ENCODE results near the gene COPS6. TPM values are rescaled to one million over a fixed set of nuclear protein-coding genes. Genes with fewer than 3 reads are reported as not detected.
A peak's percentile ranks its signal among the peaks of the same experiment; 100 is the strongest.
"Not testable (repeated sequence)": the region's sequence is repeated elsewhere in the genome, so short reads cannot be mapped to it uniquely, and the experiment has no call there.

Gene COPS6
- total RNA-seq, 1 donor from 2014 or later: 57.4 TPM

DNA sequence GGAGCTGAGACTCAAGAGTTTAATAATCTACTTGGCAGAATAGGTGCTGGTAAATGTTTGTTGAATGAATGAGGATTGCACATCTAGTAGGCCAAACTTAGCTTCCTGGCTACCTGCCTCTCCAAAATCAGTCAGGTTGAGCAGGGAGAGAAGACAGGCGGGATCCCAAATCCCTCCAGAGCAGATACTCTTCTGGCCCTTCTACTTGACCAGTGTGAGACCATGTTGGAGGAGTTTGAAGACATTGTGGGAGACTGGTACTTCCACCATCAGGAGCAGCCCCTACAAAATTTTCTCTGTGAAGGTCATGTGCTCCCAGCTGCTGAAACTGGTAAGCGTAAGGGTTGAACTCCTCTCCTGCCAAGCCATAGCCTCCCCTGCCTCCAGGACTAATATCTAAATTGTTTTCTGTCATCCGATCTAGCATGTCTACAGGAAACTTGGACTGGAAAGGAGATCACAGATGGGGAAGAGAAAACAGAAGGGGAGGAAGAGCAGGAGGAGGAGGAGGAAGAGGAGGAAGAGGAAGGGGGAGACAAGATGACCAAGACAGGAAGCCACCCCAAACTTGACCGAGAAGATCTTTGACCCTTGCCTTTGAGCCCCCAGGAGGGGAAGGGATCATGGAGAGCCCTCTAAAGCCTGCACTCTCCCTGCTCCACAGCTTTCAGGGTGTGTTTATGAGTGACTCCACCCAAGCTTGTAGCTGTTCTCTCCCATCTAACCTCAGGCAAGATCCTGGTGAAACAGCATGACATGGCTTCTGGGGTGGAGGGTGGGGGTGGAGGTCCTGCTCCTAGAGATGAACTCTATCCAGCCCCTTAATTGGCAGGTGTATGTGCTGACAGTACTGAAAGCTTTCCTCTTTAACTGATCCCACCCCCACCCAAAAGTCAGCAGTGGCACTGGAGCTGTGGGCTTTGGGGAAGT, 35.8 kb downstream of the COPS6 start:
- H3K27ac ChIP-seq (ENCODE audit: low read depth, low read length): no peak overlapping the region
- no peaks in the 10 kb centered on the region for H3K27me3 ChIP-seq (ENCODE audit: control insufficient read depth in 3 of 3, insufficient read depth in 3 of 3, low read length in 3 of 3)
- H3K4me1 ChIP-seq (ENCODE audit: control insufficient read depth in 3 of 3, insufficient read depth in 3 of 3, low read length in 3 of 3): peaks cover 27 to 53% (median 29%) of the 10 kb centered on the region in 3 donors
- H3K36me3 ChIP-seq (ENCODE audit: control insufficient read depth in 3 of 3, insufficient read depth in 3 of 3, low read length in 3 of 3): peaks cover 0 to 4% (median 3%) of the 10 kb centered on the region in 3 donors
- no peaks in the 10 kb centered on the region for H3K9me3 ChIP-seq (ENCODE audit: control insufficient read depth in 3 of 3, low read length in 3 of 3)
- H3K9ac ChIP-seq (ENCODE audit: low read depth in 1 of 3, low read length in 3 of 3): no peak overlapping the region
- H3K4me3 ChIP-seq (ENCODE audit: low read length in 3 of 3): peak overlapping the region in 1 of 3 donors; percentile 41

GRCh38 chr7:100126239-100126930, 37.6 kb downstream of the COPS6 start:
- Histone ChIP-seq H3K36me3 (ENCODE audit: control insufficient read depth in 3 of 3, insufficient read depth in 3 of 3, low read length in 3 of 3) (peaks cover 0 to 4% (median 3%) of the 10 kb centered on the region in 3 donors), H3K4me3 (ENCODE audit: low read length in 3 of 3) (peak overlapping the region; percentile 93 to 98 (median 97)), H3K9ac (ENCODE audit: low read depth in 1 of 3, low read length in 3 of 3) (peak overlapping the region; percentile 85 to 97 (median 94)), H3K27ac (ENCODE audit: low read depth, low read length) (peak overlapping the region; percentile 96), H3K27me3 (ENCODE audit: control insufficient read depth in 3 of 3, insufficient read depth in 3 of 3, low read length in 3 of 3) (no peaks in the 10 kb centered on the region), H3K9me3 (ENCODE audit: control insufficient read depth in 3 of 3, low read length in 3 of 3) (no peaks in the 10 kb centered on the region), H3K4me1 (ENCODE audit: control insufficient read depth in 3 of 3, insufficient read depth in 3 of 3, low read length in 3 of 3) (peaks cover 16 to 40% (median 19%) of the 10 kb centered on the region in 3 donors)

GRCh38 chr7:100126931-100127865, 38.4 kb downstream of the COPS6 start, which contains the start of gene MBLAC1:
Gene MBLAC1, plus strand, starts transcription at chr7:100126967. Its CDS starts 429 bp downstream, at chr7:100127396.
- Histone ChIP-seq H3K27ac (ENCODE audit: low read depth, low read length) (peak within 1 kb of the TSS; percentile 96), H3K4me3 (ENCODE audit: low read length in 3 of 3) (peak within 1 kb of the TSS; percentile 93 to 98 (median 97)), H3K9me3 (ENCODE audit: control insufficient read depth in 3 of 3, low read length in 3 of 3) (no peaks in the 10 kb centered on the region), H3K4me1 (ENCODE audit: control insufficient read depth in 3 of 3, insufficient read depth in 3 of 3, low read length in 3 of 3) (peaks cover 16 to 37% (median 19%) of the 10 kb centered on the region in 3 donors), H3K27me3 (ENCODE audit: control insufficient read depth in 3 of 3, insufficient read depth in 3 of 3, low read length in 3 of 3) (no peaks in the 10 kb centered on the region), H3K36me3 (ENCODE audit: control insufficient read depth in 3 of 3, insufficient read depth in 3 of 3, low read length in 3 of 3) (peaks cover 0 to 4% (median 3%) of the 10 kb centered on the region in 3 donors), H3K9ac (ENCODE audit: low read depth in 1 of 3, low read length in 3 of 3) (peak within 1 kb of the TSS; percentile 85 to 97 (median 94))

- Histone ChIP-seq H3K27me3 (ENCODE audit: control insufficient read depth in 3 of 3, insufficient read depth in 3 of 3, low read length in 3 of 3) (peaks cover 0 to 4% (median 0%) of the 10 kb centered on the region in 3 donors), H3K9me3 (ENCODE audit: control insufficient read depth in 3 of 3, low read length in 3 of 3) (no peaks in the 10 kb centered on the region), H3K4me1 (ENCODE audit: control insufficient read depth in 3 of 3, insufficient read depth in 3 of 3, low read length in 3 of 3) (peaks cover 18 to 34% (median 19%) of the 10 kb centered on the region in 3 donors), H3K27ac (ENCODE audit: low read depth, low read length) (peak overlapping the region; percentile 96), H3K9ac (ENCODE audit: low read depth in 1 of 3, low read length in 3 of 3) (peak overlapping the region; percentile 85 to 97 (median 94)), H3K4me3 (ENCODE audit: low read length in 3 of 3) (peak overlapping the region; percentile 93 to 98 (median 97)), H3K36me3 (ENCODE audit: control insufficient read depth in 3 of 3, insufficient read depth in 3 of 3, low read length in 3 of 3) (peaks cover 0 to 3% (median 0%) of the 10 kb centered on the region in 3 donors)
Observed at GRCh38 chr7:100127866-100128636, 39.3 kb downstream of the COPS6 start.

DNA sequence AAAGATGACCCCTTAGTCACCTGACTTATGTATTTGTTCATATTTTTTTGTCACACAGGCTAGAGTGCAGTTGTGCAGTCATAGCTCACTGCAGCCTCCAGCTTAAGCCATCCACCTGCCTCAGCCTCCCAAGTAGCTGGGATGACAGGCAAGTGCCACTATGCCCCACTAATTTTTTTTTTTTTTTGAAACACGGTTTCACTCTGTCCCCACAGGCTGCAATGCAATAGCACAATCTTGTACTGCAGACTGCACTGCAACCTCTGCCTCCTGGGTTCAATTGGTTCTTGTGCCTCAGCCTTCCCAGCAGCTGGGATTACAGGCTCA, 39.8 kb downstream of the COPS6 start:
- H3K9ac ChIP-seq (ENCODE audit: low read depth in 1 of 3, low read length in 3 of 3): peak overlapping the region in 2 of 3 donors; percentile 46 to 97
- no peak overlapping the region for H3K27ac ChIP-seq (ENCODE audit: low read depth, low read length)
- no peaks in the 10 kb centered on the region for H3K9me3 ChIP-seq (ENCODE audit: control insufficient read depth in 3 of 3, low read length in 3 of 3)
- peaks cover 18 to 34% (median 19%) of the 10 kb centered on the region in 3 donors for H3K4me1 ChIP-seq (ENCODE audit: control insufficient read depth in 3 of 3, insufficient read depth in 3 of 3, low read length in 3 of 3)
- peaks cover 0 to 4% (median 0%) of the 10 kb centered on the region in 3 donors for H3K27me3 ChIP-seq (ENCODE audit: control insufficient read depth in 3 of 3, insufficient read depth in 3 of 3, low read length in 3 of 3)
- peaks cover 0 to 3% (median 0%) of the 10 kb centered on the region in 3 donors for H3K36me3 ChIP-seq (ENCODE audit: control insufficient read depth in 3 of 3, insufficient read depth in 3 of 3, low read length in 3 of 3)
- H3K4me3 ChIP-seq (ENCODE audit: low read length in 3 of 3): no peak overlapping the region

DNA sequence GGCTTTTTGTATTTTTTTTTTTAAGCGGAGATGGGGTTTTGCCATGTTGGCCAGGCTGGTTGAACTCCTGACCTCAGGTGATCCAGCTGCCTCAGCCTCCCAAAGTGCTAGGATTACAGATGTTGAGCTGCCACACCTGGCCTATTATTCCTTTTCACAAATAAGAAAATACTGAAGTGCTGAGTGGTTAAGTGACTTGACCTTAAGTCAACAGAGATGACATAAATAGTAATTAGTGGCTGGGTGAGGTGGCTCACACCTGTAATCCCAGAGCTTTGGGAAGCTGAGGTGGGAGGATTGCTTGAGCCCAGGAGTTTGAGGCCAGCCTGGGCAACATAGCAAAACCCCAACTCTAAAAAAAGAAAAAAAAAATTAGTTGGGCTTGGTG, 41.4 kb downstream of the COPS6 start:
- H3K36me3 ChIP-seq (ENCODE audit: control insufficient read depth in 3 of 3, insufficient read depth in 3 of 3, low read length in 3 of 3); H3K27me3 ChIP-seq (ENCODE audit: control insufficient read depth in 3 of 3, insufficient read depth in 3 of 3, low read length in 3 of 3); H3K4me3 ChIP-seq (ENCODE audit: low read length in 3 of 3); H3K27ac ChIP-seq (ENCODE audit: low read depth, low read length); H3K9ac ChIP-seq (ENCODE audit: low read depth in 1 of 3, low read length in 3 of 3); H3K9me3 ChIP-seq (ENCODE audit: control insufficient read depth in 3 of 3, low read length in 3 of 3): not testable (repeated sequence)
- peaks cover 18 to 27% (median 19%) of the 10 kb centered on the region in 3 donors for H3K4me1 ChIP-seq (ENCODE audit: control insufficient read depth in 3 of 3, insufficient read depth in 3 of 3, low read length in 3 of 3)

DNA sequence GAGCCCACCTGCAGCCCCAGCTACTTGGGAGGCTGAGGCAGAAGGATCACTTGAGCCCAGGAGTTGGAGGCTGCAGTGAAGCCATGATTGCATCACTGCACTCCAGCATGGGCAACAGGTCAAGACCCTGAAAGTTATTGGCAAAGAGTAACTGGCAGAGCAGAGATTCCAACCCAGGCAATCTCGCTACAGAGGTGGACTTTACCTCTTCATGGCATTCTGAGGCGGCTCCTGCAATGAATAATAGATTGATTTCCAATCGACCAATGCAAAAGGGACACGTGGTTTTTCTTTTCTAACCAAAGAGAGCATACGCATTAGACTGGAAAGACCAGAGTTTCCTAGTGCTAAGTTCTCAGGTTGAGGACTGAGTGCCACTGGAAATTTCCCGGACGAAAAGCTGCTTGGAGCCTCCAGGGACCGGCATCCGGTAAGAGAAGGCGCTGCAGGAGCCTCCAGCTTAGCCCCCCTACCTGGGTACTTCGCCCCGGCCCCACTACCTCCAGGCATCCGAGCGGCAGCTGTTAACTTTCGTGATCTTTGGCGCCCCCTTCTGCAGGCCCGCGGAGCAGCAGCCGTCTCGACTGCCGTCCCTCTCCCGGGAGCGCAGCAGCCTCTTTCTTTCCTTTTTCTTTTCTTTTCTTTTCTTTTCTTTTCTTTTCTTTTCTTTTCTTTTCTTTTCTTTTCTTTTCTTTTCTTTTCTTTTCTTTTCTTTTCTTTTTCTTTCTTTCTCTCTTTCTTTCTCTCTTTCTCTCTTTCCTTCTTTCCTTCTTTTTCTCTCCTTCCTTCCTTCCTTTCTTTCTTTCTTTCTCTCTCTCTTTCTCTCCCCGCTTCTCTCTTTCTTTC, 42.1 kb downstream of the COPS6 start:
- H3K27ac ChIP-seq (ENCODE audit: low read depth, low read length): no peak overlapping the region
- H3K4me1 ChIP-seq (ENCODE audit: control insufficient read depth in 3 of 3, insufficient read depth in 3 of 3, low read length in 3 of 3): peaks cover 14 to 23% (median 16%) of the 10 kb centered on the region in 3 donors
- peak overlapping the region in 1 of 3 donors; percentile 33 for H3K4me3 ChIP-seq (ENCODE audit: low read length in 3 of 3)
- no peaks in the 10 kb centered on the region for H3K9me3 ChIP-seq (ENCODE audit: control insufficient read depth in 3 of 3, low read length in 3 of 3)
- no peaks in the 10 kb centered on the region for H3K36me3 ChIP-seq (ENCODE audit: control insufficient read depth in 3 of 3, insufficient read depth in 3 of 3, low read length in 3 of 3)
- H3K27me3 ChIP-seq (ENCODE audit: control insufficient read depth in 3 of 3, insufficient read depth in 3 of 3, low read length in 3 of 3): peaks cover 0 to 8% (median 0%) of the 10 kb centered on the region in 3 donors
- peak overlapping the region in 1 of 3 donors; percentile 54 for H3K9ac ChIP-seq (ENCODE audit: low read depth in 1 of 3, low read length in 3 of 3)

DNA sequence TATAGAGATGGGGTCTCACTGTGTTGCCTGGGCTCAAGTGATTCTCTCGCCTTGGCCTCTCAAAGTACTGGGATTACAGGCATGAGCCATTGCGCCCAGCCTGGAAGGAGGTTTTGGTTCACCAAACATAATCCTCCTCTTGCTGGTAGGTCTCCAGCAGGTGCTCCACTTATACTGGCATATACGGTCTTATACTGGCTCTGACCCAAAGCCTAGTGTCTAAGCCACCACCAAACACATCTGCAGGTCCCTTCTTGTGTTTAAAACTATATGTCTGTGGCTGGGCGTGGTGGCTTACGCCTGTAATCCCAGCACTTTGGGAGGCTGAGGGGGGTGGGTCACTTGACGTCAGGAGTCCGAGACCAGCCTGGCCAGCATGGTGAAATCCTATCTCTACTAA, 43.4 kb downstream of the COPS6 start:
- no peak overlapping the region for H3K27ac ChIP-seq (ENCODE audit: low read depth, low read length)
- H3K27me3 ChIP-seq (ENCODE audit: control insufficient read depth in 3 of 3, insufficient read depth in 3 of 3, low read length in 3 of 3): peaks cover 0 to 11% (median 0%) of the 10 kb centered on the region in 3 donors
- no peaks in the 10 kb centered on the region for H3K9me3 ChIP-seq (ENCODE audit: control insufficient read depth in 3 of 3, low read length in 3 of 3)
- no peaks in the 10 kb centered on the region for H3K36me3 ChIP-seq (ENCODE audit: control insufficient read depth in 3 of 3, insufficient read depth in 3 of 3, low read length in 3 of 3)
- H3K4me1 ChIP-seq (ENCODE audit: control insufficient read depth in 3 of 3, insufficient read depth in 3 of 3, low read length in 3 of 3): peaks cover 8 to 15% (median 10%) of the 10 kb centered on the region in 3 donors
- no peak overlapping the region for H3K9ac ChIP-seq (ENCODE audit: low read depth in 1 of 3, low read length in 3 of 3)
- no peak overlapping the region for H3K4me3 ChIP-seq (ENCODE audit: low read length in 3 of 3)

Data from skeletal muscle tissue (tissue), 4 donors.